KG1 (cell line): ENCODE measurements around the gene EXOC2.
"Not testable (repeated sequence)": the region's sequence is repeated elsewhere in the genome, so short reads cannot be mapped to it uniquely, and the experiment has no call there.

Source experiments
- DNase-seq: peaks from one replicate; lab custom pipeline; 2025; lab: John Stamatoyannopoulos, UW

The EXOC2 gene

GRCh38 chr6:635233-635632, 57.7 kb downstream of the EXOC2 start:
- no peak for DNase-seq

- no peak for DNase-seq
These were observed 59.3 kb downstream of the EXOC2 start for GRCh38 chr6:633611-634010.

GRCh38 chr6:628766-629165, 64.2 kb downstream of the EXOC2 start:
- DNase-seq = no peak

GRCh38 chr6:626236-626635, 66.7 kb downstream of the EXOC2 start:
- DNase-seq = no peak

- DNase-seq = no peak
These were observed 68.0 kb downstream of the EXOC2 start for GRCh38 chr6:624979-625378.

- DNase-seq = no peak
These were observed 70.5 kb downstream of the EXOC2 start for GRCh38 chr6:622462-622861.

- DNase-seq = no peak
These were observed 71.0 kb downstream of the EXOC2 start for GRCh38 chr6:621931-622330.

- no peak for DNase-seq
These were observed 72.0 kb downstream of the EXOC2 start for GRCh38 chr6:620950-621349.

- DNase-seq = no peak
These were observed 72.8 kb downstream of the EXOC2 start for GRCh38 chr6:620166-620565.

- no peak for DNase-seq
These were observed 75.4 kb downstream of the EXOC2 start for GRCh38 chr6:617456-618100.

GRCh38 chr6:613981-614380, 79.0 kb downstream of the EXOC2 start:
- no peak for DNase-seq

- no peak for DNase-seq
These were observed 81.0 kb downstream of the EXOC2 start for GRCh38 chr6:611928-612327.

GRCh38 chr6:610882-611281, 82.1 kb downstream of the EXOC2 start:
- no peak for DNase-seq

- no peak for DNase-seq
These were observed 83.0 kb downstream of the EXOC2 start for GRCh38 chr6:609905-610304.

GRCh38 chr6:606829-607379, 86.0 kb downstream of the EXOC2 start:
- DNase-seq = no peak

- DNase-seq = not testable (repeated sequence)
These were observed 87.0 kb downstream of the EXOC2 start for GRCh38 chr6:605895-606294.

- DNase-seq = no peak
These were observed 88.4 kb downstream of the EXOC2 start for GRCh38 chr6:604579-604978.

GRCh38 chr6:603265-603664, 89.7 kb downstream of the EXOC2 start:
- no peak for DNase-seq

GRCh38 chr6:599576-600448, 93.1 kb downstream of the EXOC2 start:
- no peak for DNase-seq

- no peak for DNase-seq
These were observed 99.1 kb downstream of the EXOC2 start for GRCh38 chr6:593907-594212.

- peak; percentile 7 for DNase-seq
These were observed 99.6 kb downstream of the EXOC2 start for GRCh38 chr6:593139-593906.

- DNase-seq = no peak
These were observed 103.8 kb downstream of the EXOC2 start for GRCh38 chr6:589090-589489.

- no peak for DNase-seq
These were observed 106.4 kb downstream of the EXOC2 start for GRCh38 chr6:586553-586952.
